Medulla oblongata (tissue), 1 donor: Measurements from ENCODE around the gene TSC22D3.
"Not testable (repeated sequence)": the region's sequence is repeated elsewhere in the genome, so short reads cannot be mapped to it uniquely, and the experiment has no call there.

ENCODE experiments used
- DNase-seq: peaks from one replicate; pipeline ENCODE4 v3.0.0-alpha.2; 2015; ENCODE audit errors: extremely low spot score

TSC22D3 gene

GRCh38 chrX:107683124-107683895 lies 92.3 kb downstream of the TSC22D3 start:
- DNase-seq: no peak

DNA sequence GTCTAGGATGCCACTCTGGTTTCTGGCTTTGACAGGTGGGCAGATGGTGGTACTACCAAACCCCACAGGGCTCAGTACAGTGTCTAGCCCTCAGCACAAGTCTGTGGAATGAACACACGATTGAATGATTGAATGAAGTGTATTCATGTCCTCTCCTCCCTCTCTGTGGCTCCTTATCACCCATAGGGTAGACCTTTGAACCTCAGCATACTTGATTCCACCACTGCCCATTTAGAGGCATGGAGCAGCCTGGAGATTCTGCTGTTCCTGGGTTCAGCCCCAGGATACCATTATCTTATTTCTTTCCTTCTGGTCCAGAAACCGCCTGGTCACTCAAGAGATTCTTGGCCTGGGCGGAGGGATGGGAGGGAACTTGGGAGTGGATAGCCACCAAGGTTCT lies 93.3 kb downstream of the TSC22D3 start:
- DNase-seq: no peak

DNA sequence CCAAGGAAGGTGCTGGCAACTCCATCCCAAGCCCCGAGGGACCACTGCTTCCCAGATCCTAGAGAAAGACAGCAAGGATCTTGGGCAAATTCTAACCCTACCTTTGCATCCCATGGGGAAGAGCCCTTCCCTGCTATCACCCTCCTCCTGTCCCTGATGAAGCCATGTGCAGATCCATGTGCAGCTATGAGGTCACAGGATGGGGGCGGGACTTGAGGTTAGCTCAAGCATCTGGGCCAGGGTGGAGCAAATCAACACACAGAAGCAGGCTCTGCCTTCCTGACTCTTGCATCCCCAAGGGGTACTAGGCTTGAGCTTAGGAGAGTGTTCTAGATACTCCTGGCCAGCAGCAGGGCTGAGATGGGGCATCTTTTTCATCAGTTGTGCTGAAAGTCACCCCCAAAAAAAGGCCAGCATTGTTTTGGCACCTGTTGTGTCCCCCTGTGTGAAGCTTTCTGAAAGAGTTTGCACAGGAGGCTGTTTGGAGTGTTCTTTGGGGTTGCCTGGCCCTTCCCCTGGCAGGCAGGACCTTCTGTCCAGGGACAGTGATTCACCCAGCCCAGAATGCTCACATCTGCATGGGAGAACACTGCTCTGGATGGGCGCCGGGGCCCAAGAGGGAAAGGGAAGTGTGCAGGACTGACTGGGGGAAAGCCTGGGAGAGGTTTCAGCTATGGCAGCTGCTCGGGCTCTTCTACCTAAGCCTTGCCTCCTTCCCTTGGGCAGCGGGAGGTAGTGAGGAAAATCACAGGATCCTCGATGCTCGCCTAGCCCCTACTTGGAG lies 96.4 kb downstream of the TSC22D3 start:
- no peak for DNase-seq

- no peak for DNase-seq
These were observed 97.7 kb downstream of the TSC22D3 start for GRCh38 chrX:107677909-107678308.

DNA sequence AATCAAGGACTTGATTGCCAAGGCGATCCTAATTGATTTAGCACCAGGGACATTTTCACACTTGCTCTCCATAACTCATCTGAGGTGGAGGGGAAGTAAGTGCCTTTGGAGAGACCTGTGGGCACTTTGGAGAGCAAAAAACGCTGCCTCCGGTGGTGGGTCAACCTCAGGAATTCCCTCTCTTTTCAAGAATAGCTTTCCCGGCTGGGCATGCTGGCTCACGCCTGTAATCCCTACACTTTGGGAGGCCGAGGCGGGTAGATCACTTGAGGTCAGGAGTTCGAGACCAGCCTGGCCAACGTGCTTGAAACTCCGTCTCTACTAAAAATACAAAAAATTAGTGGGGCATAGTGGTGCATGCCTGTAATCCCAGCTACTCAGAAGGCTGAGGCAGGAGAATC lies 98.1 kb downstream of the TSC22D3 start:
- no peak for DNase-seq

- peak; percentile 56 for DNase-seq
These were observed 98.8 kb downstream of the TSC22D3 start for GRCh38 chrX:107676559-107677378.

- peak; percentile 33 for DNase-seq
These were observed 99.6 kb downstream of the TSC22D3 start for GRCh38 chrX:107675823-107676555.

GRCh38 chrX:107675365-107675654 lies 100.3 kb downstream of the TSC22D3 start:
- no peak for DNase-seq

DNA sequence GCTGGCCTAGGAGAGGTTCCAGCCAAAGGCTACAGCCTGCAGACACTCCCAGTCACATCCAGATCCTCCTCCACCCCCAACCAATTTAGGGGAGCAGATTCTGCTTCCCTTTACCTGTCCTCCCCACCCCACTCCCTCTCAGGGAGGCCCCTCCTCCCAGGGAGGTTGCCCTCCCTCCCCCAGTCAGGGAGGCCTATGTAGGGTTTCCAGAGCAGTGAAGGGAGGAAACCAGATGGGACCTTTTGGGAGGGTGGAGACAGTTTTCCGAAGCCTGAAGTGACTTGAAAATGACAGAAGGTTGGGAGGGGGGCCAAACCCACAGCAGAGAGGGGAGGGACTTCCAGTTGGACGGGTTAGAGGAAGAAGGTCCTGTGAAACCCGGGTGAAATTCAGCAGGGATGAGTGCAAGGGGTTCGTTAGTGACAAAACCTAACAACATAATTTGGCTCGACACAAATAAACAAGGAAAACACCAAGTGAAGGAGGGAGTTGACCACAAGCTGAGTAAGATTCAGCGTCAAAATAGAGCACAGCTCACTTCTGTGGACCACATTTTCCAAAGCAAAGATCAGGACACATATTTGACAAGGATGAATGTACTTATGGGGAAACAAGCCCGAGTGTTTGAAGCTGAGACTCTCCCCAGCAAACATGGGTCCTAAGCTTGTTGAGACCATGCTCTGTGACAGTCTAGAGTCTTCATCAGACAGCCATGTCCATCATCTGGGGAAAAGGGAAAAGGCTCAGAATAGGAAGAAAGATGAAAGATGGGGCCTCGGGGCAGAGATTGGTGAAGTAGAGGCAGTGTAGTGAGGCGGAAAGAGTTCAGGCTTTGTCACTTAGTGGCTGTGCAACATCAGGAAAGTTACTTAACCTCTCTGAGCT lies 100.9 kb downstream of the TSC22D3 start:
- DNase-seq: peak; percentile 6

GRCh38 chrX:107673933-107674479 lies 101.6 kb downstream of the TSC22D3 start:
- peak; percentile 12 for DNase-seq

- DNase-seq: no peak
These were observed 102.2 kb downstream of the TSC22D3 start for GRCh38 chrX:107673431-107673830.

DNA sequence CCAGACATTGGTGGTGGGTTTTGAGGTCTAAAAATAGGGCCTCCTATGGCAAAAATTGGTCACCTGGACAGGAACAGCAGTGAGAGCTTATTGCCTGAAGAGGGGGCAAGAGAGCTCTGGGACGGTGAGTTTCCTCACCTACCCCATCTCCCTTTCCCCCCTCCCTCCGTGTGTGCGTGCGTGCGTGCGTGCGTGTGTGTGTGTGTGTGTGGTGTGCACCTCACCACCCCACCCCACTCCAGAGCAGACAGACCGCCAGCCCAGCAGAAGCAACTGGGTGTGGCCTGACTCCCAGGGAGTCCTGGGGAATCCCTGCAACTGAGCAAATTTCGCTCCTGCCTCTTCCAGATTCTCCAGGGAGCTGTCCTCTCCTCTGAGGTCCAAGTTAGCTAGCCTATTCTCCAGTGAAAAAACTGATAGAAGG lies 102.6 kb downstream of the TSC22D3 start:
- DNase-seq: peak; percentile 45

DNA sequence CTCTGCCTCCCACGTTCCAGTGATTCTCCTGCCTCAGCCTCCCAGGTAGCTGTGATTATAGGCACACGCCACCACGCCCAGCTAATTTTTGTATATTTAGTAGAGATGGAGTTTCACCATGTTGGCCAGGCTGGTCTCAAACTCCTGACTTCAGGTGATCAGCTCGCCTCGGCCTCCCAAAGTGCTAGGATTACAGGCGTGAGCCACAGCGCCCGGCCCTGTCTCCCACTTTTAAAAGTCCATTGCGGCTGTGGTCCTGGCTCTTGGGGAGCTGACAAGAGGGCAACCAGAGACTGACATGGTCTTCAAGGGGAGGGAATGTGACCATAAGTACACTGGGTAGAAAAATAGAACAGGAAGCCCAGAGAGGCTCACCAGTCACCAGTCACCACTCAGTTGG lies 104.3 kb downstream of the TSC22D3 start:
- not testable (repeated sequence) for DNase-seq

DNA sequence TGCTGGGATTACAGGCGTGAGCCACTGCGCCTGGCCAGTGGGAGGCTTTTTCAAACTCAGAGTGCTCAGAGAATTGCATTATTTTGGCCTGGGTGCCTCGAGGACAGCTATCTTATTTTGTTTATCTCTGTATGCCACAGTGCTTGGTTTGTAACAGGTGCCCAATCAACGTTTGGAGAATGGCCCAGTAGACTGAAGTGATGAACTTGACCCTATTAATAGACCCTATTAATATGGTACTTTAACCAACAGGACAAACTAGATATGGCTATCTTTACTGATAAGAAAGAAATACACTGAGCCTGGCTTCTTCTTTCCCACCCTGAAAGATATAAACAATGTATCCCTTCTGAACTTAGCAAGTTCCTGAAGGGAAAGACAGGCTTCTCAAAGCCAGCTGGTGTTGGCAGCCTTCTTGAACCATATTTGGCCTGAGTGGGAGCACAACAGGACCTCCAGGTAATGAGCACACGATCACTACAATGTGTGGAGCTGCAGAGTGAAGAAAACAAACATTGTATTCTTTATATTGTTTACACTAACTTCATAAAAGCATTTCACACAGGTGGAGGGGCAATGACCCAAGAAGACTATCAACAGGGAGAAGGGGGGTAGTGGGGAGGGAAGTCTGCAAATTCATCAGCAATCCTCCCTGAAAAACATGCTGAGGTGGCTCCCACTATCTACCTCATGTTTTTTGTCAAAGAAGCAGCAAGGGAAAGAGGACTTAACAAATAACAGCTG lies 105.5 kb downstream of the TSC22D3 start:
- no peak for DNase-seq

DNA sequence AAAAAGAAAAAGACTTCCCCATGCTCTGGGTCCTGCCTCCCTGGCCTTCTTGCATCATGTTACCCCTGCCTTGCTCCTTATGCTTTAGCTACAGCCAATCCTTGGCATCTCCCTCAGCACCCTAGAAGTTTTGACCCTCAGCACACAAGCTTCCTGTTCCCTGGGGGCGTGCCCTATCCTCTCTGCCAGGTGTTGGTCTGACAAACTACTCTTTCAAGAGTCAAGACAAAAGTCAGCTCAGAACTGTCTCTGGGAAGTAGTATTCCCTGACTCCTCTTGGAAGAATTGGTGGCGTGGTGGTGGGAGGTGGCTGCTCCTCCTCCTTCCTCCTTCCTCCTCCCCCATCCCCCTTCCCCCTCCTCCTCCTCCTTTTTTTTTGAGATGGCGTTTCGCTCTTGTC lies 106.3 kb downstream of the TSC22D3 start:
- DNase-seq: no peak

DNA sequence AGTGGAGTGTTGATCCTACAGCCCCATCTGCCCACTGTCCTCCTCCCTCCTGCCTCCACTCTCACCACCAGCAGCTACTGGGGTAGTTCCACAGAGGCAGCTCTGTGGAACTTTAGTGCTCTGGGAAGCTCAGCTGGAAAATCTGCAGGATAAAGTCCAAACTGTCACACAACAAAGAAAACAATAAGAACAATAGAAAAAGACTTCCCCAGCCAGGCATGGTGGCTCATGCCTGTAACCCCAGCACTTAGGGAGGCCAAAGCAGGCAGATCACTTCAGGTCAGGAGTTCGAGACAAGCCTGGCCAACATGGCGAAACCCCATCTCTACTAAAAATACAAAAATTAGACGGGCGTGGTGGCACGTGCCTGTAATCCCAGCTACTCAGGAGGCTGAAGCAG lies 106.9 kb downstream of the TSC22D3 start:
- not testable (repeated sequence) for DNase-seq

GRCh38 chrX:107667426-107667825 lies 108.2 kb downstream of the TSC22D3 start:
- DNase-seq: no peak

GRCh38 chrX:107666931-107667330 lies 108.7 kb downstream of the TSC22D3 start:
- no peak for DNase-seq
